Vagina (tissue), 2 donors: ENCODE data around the gene POLR2I. TPM values are rescaled to one million over a fixed set of nuclear protein-coding genes. Genes with fewer than 3 reads are reported as not detected.

Experiments used
- DNase-seq, 2 donors: peaks; one replicate each; pipeline ENCODE4 v3.0.0-alpha.2; 2017; ENCODE audit errors: extremely low spot score in 2 of 2
- H3K27ac ChIP-seq: fragments of 200-600 bp; sonication (generic); one replicate; pipeline ENCODE4 v1.5.1; 2019
- H3K27me3 ChIP-seq: fragments of 200-600 bp; sonication (generic); one replicate; pipeline ENCODE4 v1.5.1; 2019
- H3K36me3 ChIP-seq, 2 donors: fragments of 200-600 bp; sonication (generic); one replicate each; pipeline ENCODE4 v1.5.1; 2017 to 2019
- H3K4me1 ChIP-seq: fragments of 200-600 bp; sonication (generic); one replicate; pipeline ENCODE4 v1.5.1; 2019
- H3K4me3 ChIP-seq, 2 donors: fragments of 200-600 bp; sonication (generic); 1 replicate in 1 of 2; 2 replicates in 1 of 2; pipeline ENCODE4 v1.5.1; 2016 to 2019
- H3K9me3 ChIP-seq: fragments of 200-600 bp; sonication (generic); one replicate; pipeline ENCODE4 v1.5.1; 2019
- CTCF ChIP-seq, 3 experiments: fragments of 450-650 bp in 2 of 3; fragments of 200-600 bp in 1 of 3; sonication (generic) in 1 of 3; IDR thresholded peaks; one replicate each; pipeline ENCODE4 v1.5.1; 2017 to 2019; ENCODE audit warnings: antibody characterized with exemption in 3 of 3, mild to moderate bottlenecking in 2 of 3, moderate library complexity in 2 of 3
- POLR2A ChIP-seq, 2 donors: fragments of 450-650 bp; IDR thresholded peaks; one replicate each; pipeline ENCODE4 v1.6.1; 2017; ENCODE audit warnings: antibody characterized with exemption in 2 of 2, mild to moderate bottlenecking in 2 of 2, moderate library complexity in 2 of 2
- POLR2AphosphoS5 ChIP-seq, 2 donors: sonication (generic); formaldehyde crosslinking; IDR thresholded peaks; one replicate each; pipeline ENCODE4 v1.9.0; 2017; ENCODE audit warnings: antibody characterized with exemption in 2 of 2, mild to moderate bottlenecking in 2 of 2, low read depth in 1 of 2; ENCODE audit not compliant: insufficient read depth in 1 of 2
- intact Hi-C: fragments of 100-400 bp; cut with DNase I; formaldehyde crosslinking; loops from one replicate; pipeline ENCODE4 v1.15.1; 2023
- total RNA-seq: library from RNA; depleted of rRNA; stranded (reverse); fragments of >200 nt; gene quantifications from one replicate; pipeline ENCODE4 v1.2.3, GENCODE V29; 2016

Gene POLR2I
- total RNA-seq, 1 donor from 2014 or later: 108 TPM

- no peak for DNase-seq
- intact Hi-C loops: loop anchor here (10.0 kb wide), 1 partner anchor 61 kb away; the partner anchor contains the start of genes THAP8 and WDR62
- peak overlapping the region; percentile 91 to 93 for H3K4me3 ChIP-seq
- no peaks in the 10 kb centered on the region for H3K27me3 ChIP-seq
- H3K27ac ChIP-seq: peak overlapping the region; percentile 87
- TF ChIP-seq POLR2AphosphoS5 (IDR thresholded peaks at IDR 0.05; ENCODE audit: insufficient read depth in 1 of 2, low read depth in 1 of 2) (no peak), CTCF (IDR thresholded peaks at IDR 0.05) (no peak), POLR2A (IDR thresholded peaks at IDR 0.05) (no peak)
- peaks cover 0 to 37% of the 10 kb centered on the region in 2 donors for H3K36me3 ChIP-seq
- peaks cover 34% of the 10 kb centered on the region for H3K4me1 ChIP-seq
- H3K9me3 ChIP-seq: no peaks in the 10 kb centered on the region
These were observed 1.6 kb upstream of the POLR2I start for GRCh38 chr19:36116344-36116637.

- H3K4me1 ChIP-seq: peaks cover 34% of the 10 kb centered on the region
- DNase-seq: peak in 1 of 2 donors; percentile 90
These were observed 1.0 kb upstream of the POLR2I start, which contains the start of gene TBCB for GRCh38 chr19:36115453-36116343. TBCB (plus strand) TSS chr19:36115468; CDS start chr19:36115561, 93 bp downstream.

GRCh38 chr19:36113894-36114720 is 568 bp downstream of the POLR2I start:
- DNase-seq: peak in 1 of 2 donors; percentile 90
- Histone ChIP-seq H3K4me3 (peak overlapping the region; percentile 91 to 93), H3K36me3 (peaks cover 0 to 35% of the 10 kb centered on the region in 2 donors), H3K27ac (peak overlapping the region; percentile 87), H3K4me1 (peaks cover 34% of the 10 kb centered on the region), H3K9me3 (no peaks in the 10 kb centered on the region), H3K27me3 (no peaks in the 10 kb centered on the region)
- no peak for TF ChIP-seq POLR2A (IDR thresholded peaks at IDR 0.05)
- intact Hi-C loops: loop anchor here (10.0 kb wide), 1 partner anchor 59 kb away; the partner anchor contains the start of genes THAP8 and WDR62

More at GRCh38 chr19:36115453-36116343, 1.0 kb upstream of the POLR2I start, which contains the start of gene TBCB:
- Histone ChIP-seq H3K4me3 (peak within 1 kb of the TSS; percentile 91 to 93), H3K27ac (peak within 1 kb of the TSS; percentile 87), H3K9me3 (no peaks in the 10 kb centered on the region), H3K27me3 (no peaks in the 10 kb centered on the region), H3K36me3 (peaks cover 0 to 37% of the 10 kb centered on the region in 2 donors)
- intact Hi-C loops: loop anchor here (10.0 kb wide), 1 partner anchor 61 kb away; the partner anchor contains the start of genes THAP8 and WDR62
- TF ChIP-seq POLR2A (IDR thresholded peaks at IDR 0.05) (peak in 1 of 2 donors; percentile 31), CTCF (IDR thresholded peaks at IDR 0.05) (no peak)

GRCh38 chr19:36113425-36113824 is 1.2 kb downstream of the POLR2I start:
- peaks cover 0 to 28% of the 10 kb centered on the region in 2 donors for H3K36me3 ChIP-seq
- TF ChIP-seq CTCF (IDR thresholded peaks at IDR 0.05): no peak
- no peak for TF ChIP-seq POLR2A (IDR thresholded peaks at IDR 0.05)
- no peak for TF ChIP-seq POLR2AphosphoS5 (IDR thresholded peaks at IDR 0.05; ENCODE audit: insufficient read depth in 1 of 2, low read depth in 1 of 2)
- peaks cover 34% of the 10 kb centered on the region for H3K4me1 ChIP-seq
- no peak overlapping the region for H3K27ac ChIP-seq
- H3K4me3 ChIP-seq: peak overlapping the region; percentile 91 to 93
- no peaks in the 10 kb centered on the region for H3K9me3 ChIP-seq
- no peak for DNase-seq
- no peaks in the 10 kb centered on the region for H3K27me3 ChIP-seq
- intact Hi-C loops: loop anchor here (10.0 kb wide), 1 partner anchor 59 kb away; the partner anchor contains the start of genes THAP8 and WDR62

GRCh38 chr19:36112678-36113077 is 2.0 kb downstream of the POLR2I start:
- no peak for DNase-seq
- TF ChIP-seq CTCF (IDR thresholded peaks at IDR 0.05) (no peak), POLR2A (IDR thresholded peaks at IDR 0.05) (no peak), POLR2AphosphoS5 (IDR thresholded peaks at IDR 0.05; ENCODE audit: insufficient read depth in 1 of 2, low read depth in 1 of 2) (no peak)
- no peaks in the 10 kb centered on the region for H3K27me3 ChIP-seq
- H3K4me3 ChIP-seq: no peak overlapping the region
- H3K4me1 ChIP-seq: peaks cover 31% of the 10 kb centered on the region
- no peaks in the 10 kb centered on the region for H3K9me3 ChIP-seq
- intact Hi-C loops: loop anchor here (10.0 kb wide), 1 partner anchor 58 kb away; the partner anchor contains the start of genes THAP8 and WDR62
- peaks cover 0 to 21% of the 10 kb centered on the region in 2 donors for H3K36me3 ChIP-seq
- no peak overlapping the region for H3K27ac ChIP-seq
